T-cell (primary cell): ENCODE results near the gene MYOZ3. TPM values are rescaled to one million over a fixed set of nuclear protein-coding genes. Genes with fewer than 3 reads are reported as not detected.

Source experiments
- ATAC-seq, 4 experiments: fragments of 200-7000 bp in 3 of 4; fragments of 150-1000 bp in 1 of 4; cut with Tn5 transposase; replicated peaks in 1 of 4; 1 replicate in 3 of 4; 2 replicates in 1 of 4; pipeline ENCODE4 v1.10.0; 2021; ENCODE audit warnings: moderate library complexity in 3 of 4, mild to moderate bottlenecking in 2 of 4, moderate number of reproducible peaks in 1 of 4
- CTCF ChIA-PET, 2 donors: fragments of 300-600 bp; sonication (Branson Sonifier 250); formaldehyde crosslinking; loops; one replicate each; lab custom pipeline; 2022; ENCODE audit warnings: antibody characterized with exemption in 2 of 2; lab: Charles Lee
- POLR2A ChIA-PET, 2 donors: fragments of 300-600 bp; sonication (Branson Sonifier 250); formaldehyde crosslinking; loops; one replicate each; lab custom pipeline; 2022; ENCODE audit warnings: antibody characterized with exemption in 2 of 2; lab: Charles Lee
- DNase-seq, 35 experiments: peaks; one replicate each; pipeline versions ENCODE4 v3.0.0 to v3.0.0-alpha.2; 2013 to 2023
- H3K27ac ChIP-seq: one replicate; pipeline ENCODE4 v1.5.1; 2013; ENCODE audit warnings: low read length
- H3K27me3 ChIP-seq, 2 experiments: replicated peaks in 1 of 2; 1 replicate in 1 of 2; 2 replicates in 1 of 2; pipeline versions ENCODE4 v1.6.1 to v1.7.0; 2013; ENCODE audit warnings: low read length in 1 of 2, mixed read lengths in 1 of 2; ENCODE audit not compliant: control insufficient read depth in 2 of 2, insufficient read depth in 2 of 2; ENCODE audit errors: extremely low read depth in 1 of 2
- H3K36me3 ChIP-seq, 2 donors: 1 replicate in 1 of 2; 2 replicates in 1 of 2; pipeline versions ENCODE4 v1.6.1 to v1.7.0; 2013; ENCODE audit warnings: low read length in 1 of 2; ENCODE audit not compliant: control insufficient read depth in 2 of 2, insufficient read depth in 1 of 2; ENCODE audit errors: extremely low read depth in 1 of 2
- H3K4me1 ChIP-seq, 2 experiments: 1 replicate in 1 of 2; 2 replicates in 1 of 2; pipeline versions ENCODE4 v1.6.1 to v1.7.0; 2013; ENCODE audit warnings: low read length in 2 of 2, mixed read lengths in 1 of 2; ENCODE audit not compliant: insufficient read depth in 2 of 2, control insufficient read depth in 1 of 2; ENCODE audit errors: extremely low read depth in 1 of 2
- H3K4me3 ChIP-seq, 2 donors: 1 replicate in 1 of 2; 2 replicates in 1 of 2; pipeline versions ENCODE4 v1.5.1 to v1.7.0; 2013; ENCODE audit warnings: mild to moderate bottlenecking in 2 of 2, low read length in 1 of 2, moderate library complexity in 1 of 2; ENCODE audit not compliant: control insufficient read depth in 1 of 2; ENCODE audit errors: extremely low read depth in 1 of 2
- H3K9me3 ChIP-seq: 2 replicates; pipeline ENCODE4 v1.7.0; 2013
- H3K27ac Mint-ChIP-seq, 2 donors: one replicate each; pipeline ENCODE4 v1.8.0; 2020 to 2021; ENCODE audit warnings: mild to moderate bottlenecking in 2 of 2, mixed read lengths in 2 of 2
- H3K27me3 Mint-ChIP-seq, 2 donors: one replicate each; pipeline ENCODE4 v1.8.0; 2021 to 2022; ENCODE audit warnings: mixed read lengths in 2 of 2
- H3K36me3 Mint-ChIP-seq: one replicate; pipeline ENCODE4 v1.8.0; 2021; ENCODE audit warnings: mixed read lengths
- H3K4me1 Mint-ChIP-seq, 3 donors: one replicate each; pipeline ENCODE4 v1.8.0; 2020 to 2022; ENCODE audit warnings: mixed read lengths in 3 of 3, mild to moderate bottlenecking in 1 of 3
- H3K4me3 Mint-ChIP-seq, 3 donors: one replicate each; pipeline ENCODE4 v1.8.0; 2020 to 2022; ENCODE audit warnings: mild to moderate bottlenecking in 3 of 3, mixed read lengths in 3 of 3, moderate library complexity in 3 of 3
- H3K9me3 Mint-ChIP-seq, 3 donors: one replicate each; pipeline ENCODE4 v1.8.0; 2020 to 2022; ENCODE audit warnings: mixed read lengths in 3 of 3
- WGBS: methylation state at CpG from one replicate; pipeline ENCODE4 v1.1.5; 2013; ENCODE audit warnings: missing lambda C conversion rate; ENCODE audit not compliant: insufficient coverage; 5-methylcytosine and 5-hydroxymethylcytosine counted together
- total RNA-seq, 35 experiments: library from RNA in 6 of 35; stranded (reverse) in 6 of 35; fragments of 120-200 nt in 1 of 35; gene quantifications; one replicate each; pipeline versions ENCODE4 v1.2.1 to v1.2.4 and lab custom pipeline; 2013 to 2026

Gene MYOZ3
- total RNA-seq, 5 donors from 2014 or later (not counting 1 experiment from before 2014, with no cell fraction given) = not detected

DNA sequence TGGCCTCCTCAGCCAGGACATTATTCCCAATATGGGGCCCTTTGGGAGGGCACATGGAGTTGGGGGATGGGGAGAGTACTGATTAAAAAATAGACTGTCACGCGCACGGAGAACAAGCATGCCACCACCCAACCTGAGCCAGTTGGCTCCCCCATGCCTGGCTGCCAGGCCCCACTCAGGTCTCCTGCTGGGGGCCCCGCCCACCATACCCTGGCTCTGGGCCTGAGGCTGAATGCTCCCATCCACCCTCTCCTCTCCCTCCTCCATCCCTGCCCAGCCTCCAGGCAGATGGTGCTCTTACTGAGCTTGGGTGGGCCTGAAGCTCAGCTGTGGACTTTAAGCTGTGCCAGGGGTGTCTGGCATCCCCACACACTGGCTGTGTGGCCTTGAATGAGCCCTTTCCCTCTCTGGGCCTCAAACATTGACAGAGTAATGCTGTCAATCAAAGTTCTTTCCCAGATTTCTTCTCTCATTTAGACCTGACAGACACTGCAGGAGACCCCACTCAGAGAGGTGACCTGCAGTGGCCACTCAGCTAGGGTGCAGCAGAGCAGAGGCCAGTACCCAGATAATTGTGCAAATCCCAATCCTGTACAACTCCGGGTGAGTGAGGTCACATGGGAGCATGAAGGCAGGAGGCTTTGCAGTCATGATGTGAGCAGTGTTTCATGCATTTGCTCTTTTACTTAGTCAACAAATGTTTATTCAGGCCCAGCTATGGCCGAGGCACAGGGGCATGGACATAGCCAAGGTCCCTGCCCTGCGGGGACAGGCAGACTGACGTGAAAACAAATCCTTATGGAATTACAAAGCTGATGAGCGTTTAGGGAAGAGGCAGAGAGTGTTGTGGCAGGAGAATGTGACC is 30.4 kb upstream of the MYOZ3 start:
- Histone ChIP-seq H3K4me1 (no peaks in the 10 kb centered on the region), H3K9me3 (no peaks in the 10 kb centered on the region), H3K27ac (no peak overlapping the region), H3K4me3 (no peak overlapping the region), H3K27me3 (peaks cover 0 to 26% of the 10 kb centered on the region in 2 experiments), H3K36me3 (no peaks in the 10 kb centered on the region)
- no peak for DNase-seq
- peaks cover 0 to 8% (median 0%) of the 10 kb centered on the region in 3 donors for H3K4me1 Mint-ChIP-seq
- WGBS = 63% methylated on average over 6 of the region's 9 CpGs
- H3K9me3 Mint-ChIP-seq = no peaks in the 10 kb centered on the region
- ChIA-PET CTCF (no interaction called here), POLR2A (no interaction called here)
- no peaks in the 10 kb centered on the region for H3K36me3 Mint-ChIP-seq
- no peak overlapping the region for H3K4me3 Mint-ChIP-seq
- ATAC-seq = no peak
- peaks cover 3 to 10% of the 10 kb centered on the region in 2 donors for H3K27me3 Mint-ChIP-seq
- no peak overlapping the region for H3K27ac Mint-ChIP-seq

DNA sequence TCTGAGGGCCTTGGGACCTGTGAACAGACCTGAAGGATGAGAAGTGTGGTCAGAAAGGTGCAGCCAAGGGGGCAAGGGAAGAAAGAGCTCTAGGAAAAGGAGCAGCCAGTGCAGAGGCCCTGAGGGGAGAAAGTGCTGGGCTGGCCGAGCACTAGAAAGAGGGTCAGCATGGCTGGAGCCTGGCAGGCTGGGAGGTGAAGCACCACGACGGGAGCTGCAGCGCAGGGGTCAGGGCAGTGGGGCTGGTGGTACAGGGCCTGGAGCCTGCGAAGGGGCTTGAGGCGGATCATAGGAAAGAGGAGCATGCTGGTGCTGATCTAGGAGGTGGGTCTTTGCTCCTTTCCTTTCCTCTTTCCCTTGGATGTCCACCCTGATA is 29.7 kb upstream of the MYOZ3 start:
- Mint-ChIP-seq H3K4me3 (no peak overlapping the region), H3K27ac (no peak overlapping the region), H3K27me3 (peaks cover 5 to 9% of the 10 kb centered on the region in 2 donors), H3K4me1 (peaks cover 0 to 4% (median 0%) of the 10 kb centered on the region in 3 donors), H3K36me3 (no peaks in the 10 kb centered on the region), H3K9me3 (no peaks in the 10 kb centered on the region)
- DNase-seq (no peak), ATAC-seq (no peak)
- 98% methylated on average over 3 of the region's 6 CpGs for WGBS
- Histone ChIP-seq H3K9me3 (no peaks in the 10 kb centered on the region), H3K27ac (no peak overlapping the region), H3K36me3 (no peaks in the 10 kb centered on the region), H3K4me3 (no peak overlapping the region), H3K4me1 (no peaks in the 10 kb centered on the region), H3K27me3 (peaks cover 0 to 20% of the 10 kb centered on the region in 2 experiments)
- POLR2A ChIA-PET = no interaction called here
- CTCF ChIA-PET = no interaction called here

DNA sequence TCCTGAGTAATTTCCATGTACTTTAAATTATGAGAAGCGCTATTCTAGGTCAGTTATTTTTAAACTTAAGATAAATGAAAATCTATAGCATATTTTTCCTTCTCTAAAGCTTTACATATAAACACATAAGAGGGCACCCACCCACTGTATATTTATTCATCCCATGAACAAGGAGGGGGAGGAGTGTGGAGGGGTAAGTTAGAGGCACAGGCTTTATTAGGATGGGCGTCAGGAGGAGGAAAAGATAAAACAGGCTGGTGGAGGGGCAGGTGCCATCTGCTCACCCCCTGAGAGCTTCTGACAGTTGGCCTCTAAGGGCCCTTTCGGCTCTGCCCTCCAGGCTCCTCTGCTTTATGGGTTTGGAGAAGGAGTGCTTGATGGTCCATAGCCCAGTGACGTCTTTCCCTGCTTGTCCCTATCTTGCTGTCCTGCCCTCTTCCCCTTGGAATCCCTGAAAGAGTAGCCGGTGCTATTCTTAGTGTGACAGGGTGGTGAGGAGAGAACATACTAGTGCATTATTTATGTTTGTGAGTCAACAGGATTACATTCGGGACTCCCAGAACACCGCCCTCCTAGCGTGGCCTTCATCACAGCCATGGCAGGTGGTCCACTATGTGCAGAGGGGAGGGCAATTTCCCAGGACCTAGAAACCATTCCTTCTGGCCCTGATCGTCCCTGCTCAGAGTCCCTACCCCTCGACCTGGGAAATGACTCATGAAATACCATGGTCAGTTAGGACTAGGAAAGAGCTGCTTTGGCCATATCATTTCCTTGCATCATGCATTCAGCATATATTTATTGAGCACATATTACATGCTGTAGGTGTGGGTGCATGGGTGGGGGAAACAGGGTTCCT is 28.5 kb upstream of the MYOZ3 start:
- ATAC-seq (no peak), DNase-seq (no peak)
- H3K4me3 ChIP-seq = no peak overlapping the region
- no peaks in the 10 kb centered on the region for H3K36me3 Mint-ChIP-seq
- H3K27me3 ChIP-seq = peaks cover 0 to 12% of the 10 kb centered on the region in 2 experiments
- H3K4me1 ChIP-seq = no peaks in the 10 kb centered on the region
- POLR2A ChIA-PET = no interaction called here
- H3K27ac ChIP-seq = no peak overlapping the region
- no peaks in the 10 kb centered on the region for H3K9me3 Mint-ChIP-seq
- WGBS = 79% methylated on average over 2 of the region's 10 CpGs
- CTCF ChIA-PET = interaction anchor here in 1 of 2 donors (0.5 kb wide), 1 partner anchor 249 kb away, joined by 3 read pairs; no protein-coding TSS in a partner anchor
- peaks cover 9 to 13% of the 10 kb centered on the region in 2 donors for H3K27me3 Mint-ChIP-seq
- H3K9me3 ChIP-seq = no peaks in the 10 kb centered on the region
- H3K36me3 ChIP-seq = no peaks in the 10 kb centered on the region
- no peaks in the 10 kb centered on the region for H3K4me1 Mint-ChIP-seq
- no peak overlapping the region for H3K4me3 Mint-ChIP-seq
- H3K27ac Mint-ChIP-seq = no peak overlapping the region

DNA sequence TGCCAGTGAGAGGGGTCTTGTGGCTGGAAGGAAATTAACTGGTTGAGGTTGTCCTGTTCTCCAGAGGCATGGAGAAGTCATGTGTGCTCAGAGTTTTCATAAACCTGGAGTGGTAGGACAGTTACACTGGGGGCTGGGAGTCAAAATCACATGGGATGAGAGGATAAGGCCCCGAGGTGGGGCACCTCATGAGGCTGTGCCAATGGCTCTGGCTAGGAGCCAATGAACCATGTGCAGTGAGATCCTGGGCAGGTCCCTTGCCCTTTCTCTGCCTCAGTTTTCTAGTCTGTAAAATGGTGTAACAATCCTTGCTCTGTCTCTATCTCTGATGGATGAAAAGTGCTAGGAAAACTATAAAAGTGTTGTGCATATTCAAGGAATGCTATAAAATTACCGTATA is 27.6 kb upstream of the MYOZ3 start:
- H3K27me3 Mint-ChIP-seq = peaks cover 13 to 18% of the 10 kb centered on the region in 2 donors
- 40% methylated on average over 1 of the region's 2 CpGs for whole genome bisulfite sequencing
- H3K4me3 Mint-ChIP-seq = no peak overlapping the region
- H3K4me1 Mint-ChIP-seq = no peaks in the 10 kb centered on the region
- peaks cover 0 to 10% of the 10 kb centered on the region in 2 experiments for H3K27me3 ChIP-seq
- H3K36me3 Mint-ChIP-seq = no peaks in the 10 kb centered on the region
- ChIA-PET CTCF (interaction anchor here in 1 of 2 donors (0.5 kb wide), 1 partner anchor 248 kb away, joined by 3 read pairs; no protein-coding TSS in a partner anchor), POLR2A (no interaction called here)
- no peaks in the 10 kb centered on the region for H3K36me3 ChIP-seq
- no peak overlapping the region for H3K27ac Mint-ChIP-seq
- H3K9me3 ChIP-seq = no peaks in the 10 kb centered on the region
- no peak overlapping the region for H3K4me3 ChIP-seq
- DNase-seq = no peak
- no peaks in the 10 kb centered on the region for H3K9me3 Mint-ChIP-seq
- no peak overlapping the region for H3K27ac ChIP-seq
- H3K4me1 ChIP-seq = no peaks in the 10 kb centered on the region
- no peak for ATAC-seq

DNA sequence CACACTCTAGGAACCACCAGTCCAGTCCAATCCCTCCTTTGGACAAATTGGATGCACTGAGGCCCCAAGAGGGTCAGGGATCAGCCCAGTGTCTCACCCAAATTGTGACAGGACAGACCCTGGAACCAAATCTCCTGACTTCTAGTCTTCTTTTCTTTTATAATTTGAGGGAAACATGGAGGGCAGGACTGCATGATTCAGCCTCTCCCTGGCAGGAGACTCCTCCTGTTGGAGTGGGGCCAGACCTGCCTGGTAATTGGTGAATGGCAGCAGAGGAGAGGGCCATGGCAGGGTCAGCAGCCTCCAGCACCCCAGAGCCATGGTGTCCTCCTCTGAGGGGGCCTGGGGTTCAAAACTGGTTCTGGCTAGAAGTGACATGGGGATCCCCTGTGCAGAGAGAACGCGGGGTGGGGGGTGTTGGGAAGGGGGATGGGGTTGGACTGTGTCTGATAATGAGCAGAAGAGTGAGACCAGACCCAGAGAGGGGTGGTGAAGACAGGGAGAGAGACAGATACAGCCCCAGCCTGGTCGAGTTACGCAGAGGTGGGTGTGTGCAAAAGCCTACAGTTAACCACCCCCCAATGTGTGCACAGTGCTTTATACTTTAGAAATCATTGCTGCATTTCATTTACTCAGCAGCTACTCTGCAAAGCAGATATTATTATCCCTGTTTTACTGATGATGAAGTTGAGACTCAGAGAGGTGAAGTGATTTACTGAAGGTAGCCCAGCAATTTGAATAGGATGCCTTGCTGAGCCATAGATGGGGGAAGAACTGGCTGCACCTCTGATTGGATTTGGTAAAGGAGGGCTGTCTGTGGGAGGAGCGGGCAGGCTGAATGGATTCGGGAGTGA is 24.4 kb upstream of the MYOZ3 start:
- Histone ChIP-seq H3K4me1 (no peaks in the 10 kb centered on the region), H3K36me3 (no peaks in the 10 kb centered on the region), H3K27ac (no peak overlapping the region), H3K4me3 (no peak overlapping the region), H3K27me3 (peaks cover 0 to 24% of the 10 kb centered on the region in 2 experiments), H3K9me3 (no peaks in the 10 kb centered on the region)
- H3K9me3 Mint-ChIP-seq = no peaks in the 10 kb centered on the region
- H3K27ac Mint-ChIP-seq = no peak overlapping the region
- POLR2A ChIA-PET = no interaction called here
- no peaks in the 10 kb centered on the region for H3K4me1 Mint-ChIP-seq
- no peak for ATAC-seq
- H3K4me3 Mint-ChIP-seq = no peak overlapping the region
- H3K36me3 Mint-ChIP-seq = no peaks in the 10 kb centered on the region
- WGBS = 90% methylated on average over 2 of the region's 6 CpGs
- CTCF ChIA-PET = no interaction called here
- H3K27me3 Mint-ChIP-seq = peaks cover 17 to 18% of the 10 kb centered on the region in 2 donors
- no peak for DNase-seq
